Mucosa of gallbladder (tissue), 1 donor: ENCODE measurements around the gene ZNF638. TPM values are rescaled to one million over a fixed set of nuclear protein-coding genes. Genes with fewer than 3 reads are reported as not detected.
"Not testable (repeated sequence)": the region's sequence is repeated elsewhere in the genome, so short reads cannot be mapped to it uniquely, and the experiment has no call there.

Source experiments
- DNase-seq: peaks from one replicate; pipeline ENCODE4 v3.0.0-alpha.2; 2020; ENCODE audit warnings: low spot score
- total RNA-seq: library from RNA; stranded (reverse); gene quantifications from one replicate; pipeline ENCODE4 v1.2.1, GENCODE V29; 2021
- donor health status: DM: no; HTN: no; CAD: no.

Gene ZNF638
- total RNA-seq: 102 TPM

GRCh38 chr2:71331581-71332434 is at the start of gene ZNF638:
ZNF638 (plus strand) TSS chr2:71331782; CDS start chr2:71348955, 17,173 bp downstream.
- peak; percentile 94 for DNase-seq

- no peak for DNase-seq
These were observed 49.6 kb upstream of the ZNF638 start for GRCh38 chr2:71281950-71282349.

- DNase-seq: no peak
These were observed 49.1 kb upstream of the ZNF638 start for GRCh38 chr2:71282493-71282892.

GRCh38 chr2:71283131-71283530 is 48.5 kb upstream of the ZNF638 start:
- DNase-seq: no peak

GRCh38 chr2:71285706-71286105 is 45.9 kb upstream of the ZNF638 start:
- no peak for DNase-seq

- DNase-seq: no peak
These were observed 40.2 kb upstream of the ZNF638 start for GRCh38 chr2:71291398-71291797.

- DNase-seq: no peak
These were observed 39.4 kb upstream of the ZNF638 start for GRCh38 chr2:71292159-71292558.

GRCh38 chr2:71298914-71299313 is 32.7 kb upstream of the ZNF638 start:
- no peak for DNase-seq

GRCh38 chr2:71299507-71299906 is 32.1 kb upstream of the ZNF638 start:
- DNase-seq: no peak

GRCh38 chr2:71303849-71304248 is 27.7 kb upstream of the ZNF638 start:
- no peak for DNase-seq

- no peak for DNase-seq
These were observed 24.8 kb upstream of the ZNF638 start for GRCh38 chr2:71306762-71307161.

GRCh38 chr2:71313016-71313766 is 18.4 kb upstream of the ZNF638 start:
- no peak for DNase-seq

GRCh38 chr2:71317060-71317459 is 14.5 kb upstream of the ZNF638 start:
- no peak for DNase-seq

- not testable (repeated sequence) for DNase-seq
These were observed 13.7 kb upstream of the ZNF638 start for GRCh38 chr2:71317900-71318299.

GRCh38 chr2:71323386-71323785 is 8.2 kb upstream of the ZNF638 start:
- no peak for DNase-seq

GRCh38 chr2:71326968-71327367 is 4.6 kb upstream of the ZNF638 start:
- no peak for DNase-seq

- DNase-seq: no peak
These were observed 3.7 kb upstream of the ZNF638 start for GRCh38 chr2:71327916-71328315.

GRCh38 chr2:71330155-71330554 is 1.4 kb upstream of the ZNF638 start:
- no peak for DNase-seq

- no peak for DNase-seq
These were observed 824 bp upstream of the ZNF638 start for GRCh38 chr2:71330585-71331330.

- not testable (repeated sequence) for DNase-seq
These were observed 326 bp upstream of the ZNF638 start for GRCh38 chr2:71331331-71331580.

- DNase-seq: no peak
These were observed 834 bp downstream of the ZNF638 start for GRCh38 chr2:71332435-71332796.

- DNase-seq: no peak
These were observed 2.0 kb downstream of the ZNF638 start for GRCh38 chr2:71333619-71334018.

- no peak for DNase-seq
These were observed 4.8 kb downstream of the ZNF638 start for GRCh38 chr2:71336384-71336783.
